ENCODE data around the gene SSC4D. TPM values are rescaled to one million over a fixed set of nuclear protein-coding genes. Genes with fewer than 3 reads are reported as not detected.

Gene SSC4D
- total and polyA plus RNA-seq, 9 of the 15 experiments (the other 6 are each of a cell fraction or from before 2014, with no cell fraction given), result 0.06 to 1.1 (median 0.85) TPM; not detected in 1

- Histone ChIP-seq H3K36me3 (ENCODE audit: control insufficient read depth, insufficient read depth, low read length) (peaks cover 95% of the 10 kb centered on the region), H3K4me2 (ENCODE audit: insufficient read depth, low read length) (no peak overlapping the region)
- FAIRE-seq, result no peak
- TF ChIP-seq RERE (CRISPR knock-in tag; IDR thresholded peaks at IDR 0.05; ENCODE audit: borderline replicate concordance), result no peak
- no peak for TF ChIP-seq ARID4B (CRISPR knock-in tag; IDR thresholded peaks at IDR 0.05)
- TF ChIP-seq CSDE1 (IDR thresholded peaks at IDR 0.05), result no peak
- no peak for TF ChIP-seq CLOCK (CRISPR knock-in tag; IDR thresholded peaks at IDR 0.05; ENCODE audit: borderline replicate concordance)
- TF ChIP-seq TBL1XR1 (IDR thresholded peaks at IDR 0.05; ENCODE audit: low read length in 2 of 2), result no peak
- no peak for TF ChIP-seq ZNF431 (CRISPR knock-in tag; IDR thresholded peaks at IDR 0.05)
- no peak for TF ChIP-seq GTF2E2 (tag; IDR thresholded peaks at IDR 0.05)
- TF ChIP-seq ZNF12 (CRISPR knock-in tag; IDR thresholded peaks at IDR 0.05), result no peak
- no peak for TF ChIP-seq ZNF507 (tag; conservative IDR thresholded peaks at IDR 0.05)
These were observed 60.1 kb downstream of the SSC4D start for GRCh38 chr7:76349313-76349885.

More at GRCh38 chr7:76349313-76349885, 60.1 kb downstream of the SSC4D start:
- Histone ChIP-seq H4K20me1 (replicated peaks; ENCODE audit: control insufficient read depth, insufficient read depth, low read length) (peaks cover 34% of the 10 kb centered on the region), H3K79me2 (ENCODE audit: control insufficient read depth, insufficient read depth, low read length) (peaks cover 99% of the 10 kb centered on the region), H3K4me3 (no peak overlapping the region), H3K27ac (ENCODE audit: extremely low read depth, low read depth, low read length) (no peak overlapping the region), H3K4me1 (replicated peaks in 1 of 2; ENCODE audit: control insufficient read depth in 2 of 2, insufficient read depth in 2 of 2, low read length in 2 of 2) (peaks cover 0 to 4% of the 10 kb centered on the region in 2 experiments; a peak in 2 of 5 replicates), H3K9ac (ENCODE audit: insufficient read depth in 1 of 2, low read depth in 2 of 2, low read length in 2 of 2) (no peak overlapping the region), H2AFZ (ENCODE audit: low read depth, low read length) (no peak overlapping the region), H3K27me3 (ENCODE audit: control insufficient read depth in 2 of 2, insufficient read depth in 2 of 2, low read length in 2 of 2) (no peaks in the 10 kb centered on the region), H3K9me1 (ENCODE audit: control insufficient read depth, insufficient read depth, low read length) (peaks cover 5% of the 10 kb centered on the region), H3K9me3 (replicated peaks; ENCODE audit: control insufficient read depth, insufficient read depth, low read depth, low read length) (no peaks in the 10 kb centered on the region)
- in situ Hi-C loops (cut with MboI), result no loop called here
- POLR2A ChIA-PET, result interaction anchor here (1.1 to 1.9 kb wide), 3 partner anchors 8 to 20 kb away, joined by 3 to 13 read pairs (median 3); no protein-coding TSS in a partner anchor
- CTCF ChIA-PET (ENCODE audit: low intra/inter-chr PET ratio), result no interaction called here
- no peak for DNase-seq (ENCODE audit: extremely low read depth in 1 of 4, low spot score in 3 of 4)
- 95% methylated on average over 6 of the region's 8 CpGs for WGBS (ENCODE audit: insufficient coverage, low coverage, missing lambda C conversion rate)
- intact Hi-C loops (cut with micrococcal nuclease), result no loop called here
- ATAC-seq, result no peak
- BruUV-seq (replicated peaks), result no TSS peak

All from K562 (cell line).